Glutamatergic neuron (in vitro differentiated cells): ENCODE data around the gene RGS19. TPM values are rescaled to one million over a fixed set of nuclear protein-coding genes. Genes with fewer than 3 reads are reported as not detected.

ENCODE experiments used
- DNase-seq: peaks from one replicate; pipeline ENCODE4 v3.0.0; 2022
- H3K27ac Mint-ChIP-seq: one replicate; pipeline ENCODE4 v1.8.0; 2020; ENCODE audit warnings: mild to moderate bottlenecking, mixed read lengths, inconsistent platforms; ENCODE audit not compliant: unreplicated experiment
- H3K27me3 Mint-ChIP-seq: one replicate; pipeline ENCODE4 v1.8.0; 2020; ENCODE audit warnings: mild to moderate bottlenecking, moderate library complexity, mixed read lengths, inconsistent platforms; ENCODE audit not compliant: unreplicated experiment
- H3K36me3 Mint-ChIP-seq: one replicate; pipeline ENCODE4 v1.8.0; 2020; ENCODE audit warnings: mild to moderate bottlenecking, mixed read lengths, inconsistent platforms; ENCODE audit not compliant: unreplicated experiment
- H3K4me1 Mint-ChIP-seq: one replicate; pipeline ENCODE4 v1.8.0; 2020; ENCODE audit warnings: mild to moderate bottlenecking, low read depth, mixed read lengths, inconsistent platforms; ENCODE audit not compliant: unreplicated experiment
- H3K4me3 Mint-ChIP-seq: one replicate; pipeline ENCODE4 v1.8.0; 2020; ENCODE audit warnings: mild to moderate bottlenecking, mixed read lengths, inconsistent platforms; ENCODE audit not compliant: unreplicated experiment
- H3K9me3 Mint-ChIP-seq: one replicate; pipeline ENCODE4 v1.8.0; 2020; ENCODE audit warnings: mild to moderate bottlenecking, moderate library complexity, mixed read lengths, inconsistent platforms; ENCODE audit not compliant: unreplicated experiment
- CTCF ChIP-seq: fragments of 200-600 bp; sonication (generic); IDR thresholded peaks from one replicate; pipeline ENCODE4 v1.5.0; 2021; ENCODE audit not compliant: partially characterized antibody, unreplicated experiment
- total RNA-seq: library from RNA; stranded (reverse); fragmentation: NEBNext Ultra II Directional; extraction: Animal tissue kit (Norgen Biotek cat#: 25700); gene quantifications from one replicate; pipeline ENCODE4 v1.2.1, GENCODE V29; 2021; ENCODE audit not compliant: unreplicated experiment

Gene RGS19
- total RNA-seq, 1 donor from 2014 or later = 4.4 TPM

GRCh38 chr20:64067733-64068307, 11.5 kb downstream of the RGS19 start:
- TF ChIP-seq CTCF = no peak
- H3K27ac Mint-ChIP-seq = no peak overlapping the region

GRCh38 chr20:64067005-64067632, 12.2 kb downstream of the RGS19 start:
- H3K9me3 Mint-ChIP-seq = peaks cover 2% of the 10 kb centered on the region
- H3K36me3 Mint-ChIP-seq = no peaks in the 10 kb centered on the region
- H3K4me1 Mint-ChIP-seq = peaks cover 8% of the 10 kb centered on the region
- no peak overlapping the region for H3K27ac Mint-ChIP-seq
- no peak for TF ChIP-seq CTCF
- H3K4me3 Mint-ChIP-seq = no peak overlapping the region
- peaks cover 5% of the 10 kb centered on the region for H3K27me3 Mint-ChIP-seq
- DNase-seq = no peak

More at GRCh38 chr20:64067733-64068307, 11.5 kb downstream of the RGS19 start:
- Mint-ChIP-seq H3K4me3 (no peak overlapping the region), H3K4me1 (peaks cover 8% of the 10 kb centered on the region), H3K27me3 (peaks cover 5% of the 10 kb centered on the region), H3K36me3 (no peaks in the 10 kb centered on the region), H3K9me3 (peaks cover 2% of the 10 kb centered on the region)
- no peak for DNase-seq

- no peak overlapping the region for H3K27ac Mint-ChIP-seq
- peaks cover 3% of the 10 kb centered on the region for H3K9me3 Mint-ChIP-seq
- H3K4me1 Mint-ChIP-seq = peaks cover 8% of the 10 kb centered on the region
- no peak for DNase-seq
- H3K4me3 Mint-ChIP-seq = no peak overlapping the region
- no peak for TF ChIP-seq CTCF
- H3K27me3 Mint-ChIP-seq = peaks cover 5% of the 10 kb centered on the region
- no peaks in the 10 kb centered on the region for H3K36me3 Mint-ChIP-seq
Measured at GRCh38 chr20:64065974-64066343, 13.4 kb downstream of the RGS19 start.

GRCh38 chr20:64065062-64065973, 14.0 kb downstream of the RGS19 start:
- no peak for DNase-seq
- H3K4me1 Mint-ChIP-seq = peaks cover 8% of the 10 kb centered on the region
- peaks cover 5% of the 10 kb centered on the region for H3K27me3 Mint-ChIP-seq
- H3K4me3 Mint-ChIP-seq = no peak overlapping the region
- peaks cover 3% of the 10 kb centered on the region for H3K9me3 Mint-ChIP-seq
- no peaks in the 10 kb centered on the region for H3K36me3 Mint-ChIP-seq
- TF ChIP-seq CTCF = no peak
- no peak overlapping the region for H3K27ac Mint-ChIP-seq
